ENCODE data around the gene TPSD1. TPM values are rescaled to one million over a fixed set of nuclear protein-coding genes. Genes with fewer than 3 reads are reported as not detected.
"Not testable (repeated sequence)": the region's sequence is repeated elsewhere in the genome, so short reads cannot be mapped to it uniquely, and the experiment has no call there.

TPSD1 gene
- total RNA-seq, 1 experiment from 2014 or later, result not detected

DNA sequence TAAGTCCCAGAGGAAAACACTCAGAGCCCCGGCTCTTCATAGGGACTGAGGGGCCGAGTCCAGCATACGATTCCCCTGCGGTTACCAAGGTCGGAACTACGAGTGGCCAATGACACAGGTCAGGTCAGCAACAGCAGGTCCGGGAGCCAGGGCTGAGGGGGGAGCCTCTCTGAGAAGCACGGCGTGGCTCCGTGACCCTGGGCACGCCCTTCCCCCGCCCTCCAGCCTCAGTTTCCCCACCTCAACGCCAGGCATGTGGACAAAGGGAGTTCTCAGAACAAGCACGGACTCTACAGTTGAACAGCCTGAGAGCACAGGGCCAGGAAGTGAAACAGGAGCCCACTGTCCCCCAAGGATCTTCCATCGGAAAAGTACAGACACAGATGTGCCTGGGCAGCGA is 25.6 kb downstream of the TPSD1 start:
- no peak for DNase-seq (ENCODE audit: low read depth)

GRCh38 chr16:1282324-1282973 is 26.6 kb downstream of the TPSD1 start:
- DNase-seq (ENCODE audit: low read depth), result no peak

- DNase-seq (ENCODE audit: low read depth), result no peak
Measured at GRCh38 chr16:1283296-1283695, 27.4 kb downstream of the TPSD1 start.

GRCh38 chr16:1283996-1284616 is 28.2 kb downstream of the TPSD1 start:
- DNase-seq (ENCODE audit: low read depth), result no peak

DNA sequence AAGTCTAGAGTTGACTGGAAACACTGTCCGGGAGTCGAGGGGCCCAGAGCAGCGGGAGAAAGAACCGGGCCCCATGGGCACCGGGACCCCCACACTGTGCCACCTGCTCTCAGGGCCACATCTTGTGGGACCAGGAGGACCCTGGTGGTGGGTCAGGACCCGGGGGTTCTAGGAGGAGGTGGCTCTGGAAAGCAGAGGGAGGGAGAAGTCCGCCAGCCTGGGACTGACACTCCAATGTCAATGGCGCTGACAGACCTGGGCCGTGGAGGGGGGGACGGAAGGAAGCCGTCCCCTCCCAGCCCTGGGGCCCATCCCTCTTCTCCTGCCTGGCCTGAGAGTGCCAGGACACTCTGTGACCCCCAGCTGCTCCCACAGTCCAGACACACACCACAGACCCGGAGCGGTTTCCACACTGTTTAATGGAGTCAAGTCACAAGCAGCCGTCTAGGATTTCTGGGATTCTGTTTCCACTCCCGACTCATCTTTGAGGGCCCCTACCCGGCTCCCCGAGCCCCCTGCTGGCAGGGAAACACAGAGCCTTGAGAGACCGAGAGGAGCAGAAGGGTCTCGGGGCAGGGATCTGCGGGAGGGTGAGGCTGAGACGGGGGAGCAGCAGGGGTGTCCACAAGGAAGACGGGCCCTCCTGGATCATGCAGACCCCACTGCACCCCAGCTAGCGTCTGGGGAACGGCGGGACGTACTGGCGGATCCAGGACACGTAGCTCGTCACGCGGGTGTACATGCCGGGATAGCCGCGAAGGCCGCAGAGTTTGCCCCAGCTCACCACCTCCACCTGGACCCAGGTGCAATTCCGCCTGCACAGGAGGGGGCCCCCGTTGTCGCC is 30.0 kb downstream of the TPSD1 start:
- DNase-seq (ENCODE audit: low read depth), result no peak

DNA sequence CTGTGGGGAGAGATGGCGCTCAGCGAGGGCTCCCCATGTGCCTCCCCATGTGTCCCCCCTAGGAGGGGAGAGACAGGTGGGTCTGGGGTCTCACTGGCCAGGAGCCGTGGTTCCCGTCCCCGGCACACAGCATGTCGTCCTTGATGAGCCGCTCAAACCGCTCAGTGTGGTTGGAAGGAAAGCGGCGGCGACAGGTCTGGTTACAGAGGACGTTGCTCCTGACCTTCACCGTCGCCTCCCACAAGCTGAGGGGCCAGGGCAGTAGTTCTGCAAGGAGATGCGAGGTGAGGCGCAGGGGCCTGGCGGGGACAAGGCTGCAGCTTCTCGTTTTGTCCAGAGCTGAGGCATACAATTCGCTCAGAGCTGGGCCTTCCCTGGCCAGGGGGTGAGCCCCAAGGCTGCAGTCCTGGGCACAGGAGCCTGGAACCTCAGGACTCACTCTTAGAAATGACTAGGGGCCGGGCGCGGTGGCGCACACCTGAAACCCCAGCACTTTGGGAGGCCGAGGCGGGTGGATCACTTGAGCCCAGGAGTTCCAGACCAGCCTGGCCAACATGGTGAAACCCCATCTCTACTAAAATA is 30.7 kb downstream of the TPSD1 start:
- no peak for DNase-seq (ENCODE audit: low read depth)

GRCh38 chr16:1287982-1288670 is 32.3 kb downstream of the TPSD1 start:
- no peak for DNase-seq (ENCODE audit: low read depth)

GRCh38 chr16:1288813-1289476 is 33.1 kb downstream of the TPSD1 start:
- DNase-seq (ENCODE audit: low read depth), result no peak

DNA sequence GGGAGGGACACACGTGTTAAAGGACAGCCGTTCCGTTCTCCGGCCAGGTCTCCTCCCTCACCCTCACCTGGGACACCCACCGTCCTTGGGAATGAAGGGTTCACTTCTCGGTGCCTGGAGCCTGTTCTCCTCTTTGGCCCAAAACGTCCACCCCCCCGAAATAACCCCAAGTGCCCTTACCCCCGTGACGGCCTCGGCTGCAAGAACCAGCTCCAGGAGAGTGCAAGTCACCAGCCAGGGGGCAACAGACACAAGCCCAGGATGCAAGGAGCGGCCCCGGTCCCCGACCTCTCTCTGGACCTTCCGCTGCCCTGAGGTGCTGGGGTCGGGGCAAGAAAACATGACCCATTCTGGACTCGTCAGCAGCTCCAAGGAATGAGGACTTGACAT is 33.6 kb downstream of the TPSD1 start:
- no peak for DNase-seq (ENCODE audit: low read depth)

- DNase-seq (ENCODE audit: low read depth), result no peak
Measured at GRCh38 chr16:1290063-1290501, 34.2 kb downstream of the TPSD1 start.

DNA sequence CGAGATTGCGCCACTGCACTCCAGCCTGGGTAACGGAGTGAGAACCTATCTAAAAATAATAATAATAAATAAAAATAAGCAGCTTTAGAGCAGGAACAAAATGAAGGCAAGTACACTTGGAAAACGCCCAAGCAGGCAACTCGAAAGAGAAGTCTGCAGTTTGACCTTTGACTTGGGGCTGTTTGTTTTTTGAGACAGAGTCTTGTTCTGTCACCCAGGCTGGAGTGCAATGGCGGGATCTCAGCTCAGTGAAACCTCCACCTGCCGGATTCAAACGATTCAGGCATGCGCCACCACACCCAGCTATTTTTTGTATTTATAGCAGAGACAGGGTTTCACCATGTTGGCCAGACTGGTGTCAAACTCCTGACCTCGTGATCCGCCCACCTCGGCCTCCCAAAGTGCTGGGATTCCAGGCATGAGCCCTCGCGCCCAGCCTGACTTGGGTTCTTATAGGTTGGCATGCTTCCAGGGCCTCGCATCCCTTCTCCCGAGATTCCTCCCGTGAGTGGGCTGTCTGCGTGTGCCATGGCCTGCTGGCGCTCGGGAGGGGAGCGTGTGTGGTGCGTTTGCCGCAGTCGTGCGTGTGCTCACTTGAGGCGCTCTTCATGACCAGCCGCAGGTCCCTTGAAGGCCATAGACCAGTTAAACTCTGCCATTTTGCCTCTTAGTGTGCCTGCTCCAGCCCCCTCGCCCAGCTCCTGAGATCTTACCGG is 35.1 kb downstream of the TPSD1 start:
- DNase-seq (ENCODE audit: low read depth), result no peak

- no peak for DNase-seq (ENCODE audit: low read depth)
Measured at GRCh38 chr16:1291576-1291974, 35.7 kb downstream of the TPSD1 start.

GRCh38 chr16:1292208-1292607 is 36.3 kb downstream of the TPSD1 start:
- DNase-seq (ENCODE audit: low read depth), result not testable (repeated sequence)

GRCh38 chr16:1292808-1293207 is 36.9 kb downstream of the TPSD1 start:
- not testable (repeated sequence) for DNase-seq (ENCODE audit: low read depth)

GRCh38 chr16:1293921-1294656 is 38.2 kb downstream of the TPSD1 start:
- DNase-seq (ENCODE audit: low read depth), result no peak

- DNase-seq (ENCODE audit: low read depth), result no peak
Measured at GRCh38 chr16:1295465-1295864, 39.6 kb downstream of the TPSD1 start.

DNA sequence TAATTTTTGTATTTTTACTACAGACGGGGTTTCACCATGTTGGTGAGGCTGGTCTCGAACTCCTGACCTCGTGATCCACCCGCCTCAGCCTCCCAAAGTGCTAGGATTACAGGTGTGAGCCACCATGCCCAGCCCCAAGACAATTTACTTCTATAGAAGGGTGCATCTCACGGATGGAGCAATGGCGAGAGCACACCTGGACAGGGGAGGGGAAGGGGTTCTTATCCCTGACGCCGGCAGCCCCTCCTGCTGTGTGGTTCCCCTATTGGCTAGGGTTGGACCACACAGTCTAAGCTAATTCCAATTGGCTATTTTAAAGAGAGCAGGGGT is 40.8 kb downstream of the TPSD1 start:
- not testable (repeated sequence) for DNase-seq (ENCODE audit: low read depth)

DNA sequence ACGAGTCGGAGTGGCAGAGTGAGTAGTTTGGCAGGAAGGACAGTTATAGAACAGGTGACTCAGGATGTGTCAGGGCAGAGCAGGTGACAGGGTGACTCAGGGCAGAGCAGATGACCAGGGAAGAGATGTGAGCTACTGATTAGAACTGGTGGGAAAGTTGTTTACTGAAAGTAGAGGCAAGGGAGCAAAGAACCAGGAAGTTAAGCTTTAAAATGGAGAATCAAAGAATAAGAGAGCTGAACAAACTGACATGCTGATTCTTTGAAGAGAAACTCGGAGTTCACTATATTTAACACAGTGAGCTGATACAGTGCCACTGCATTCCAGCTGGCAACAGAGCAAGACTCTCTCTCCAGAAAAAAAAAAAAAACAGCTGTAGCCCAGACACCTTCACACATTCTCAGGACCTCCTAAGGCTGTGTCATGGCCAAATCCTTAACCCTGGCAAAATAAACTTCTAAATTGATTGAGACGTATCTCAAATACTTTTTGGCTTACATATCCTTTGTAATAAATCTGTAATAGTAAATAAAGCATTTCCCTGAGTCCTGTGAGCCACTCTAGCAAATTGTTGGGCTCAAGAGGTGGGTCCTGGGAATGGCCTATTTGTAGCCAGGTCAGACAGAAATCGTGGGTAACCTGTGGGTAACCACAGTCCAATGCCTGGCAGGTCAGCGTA is 41.3 kb downstream of the TPSD1 start:
- DNase-seq (ENCODE audit: low read depth), result peak; percentile 59

GRCh38 chr16:1298406-1298805 is 42.5 kb downstream of the TPSD1 start:
- DNase-seq (ENCODE audit: low read depth), result no peak

Data from RPMI7951 (cell line).